Stimulated activated CD8-positive, alpha-beta memory T cell treated with anti-CD3 and anti-CD28 coated beads, Interleukin-15, amount 100 ng/mL, for 48 hours (primary cell): Measurements from ENCODE around the gene ANKRD31.
"Not testable (repeated sequence)": the region's sequence is repeated elsewhere in the genome, so short reads cannot be mapped to it uniquely, and the experiment has no call there.

Experiments used
- DNase-seq, 2 donors: peaks; one replicate each; pipeline ENCODE4 v3.0.0-alpha.2; 2020; ENCODE audit warnings: low read depth in 2 of 2

ANKRD31 gene

GRCh38 chr5:75234251-75234650, 2.4 kb downstream of the ANKRD31 start:
- DNase-seq: no peak

- no peak for DNase-seq
These were observed 9.8 kb downstream of the ANKRD31 start for GRCh38 chr5:75226916-75227315.

GRCh38 chr5:75225506-75225905, 11.2 kb downstream of the ANKRD31 start:
- DNase-seq: no peak

- not testable (repeated sequence) for DNase-seq
These were observed 15.9 kb downstream of the ANKRD31 start for GRCh38 chr5:75220787-75221186.

- DNase-seq: no peak
These were observed 21.8 kb downstream of the ANKRD31 start for GRCh38 chr5:75214928-75215327.

GRCh38 chr5:75214409-75214808, 22.3 kb downstream of the ANKRD31 start:
- no peak for DNase-seq

- DNase-seq: no peak
These were observed 33.1 kb downstream of the ANKRD31 start for GRCh38 chr5:75203604-75204003.

GRCh38 chr5:75202935-75203334, 33.7 kb downstream of the ANKRD31 start:
- no peak for DNase-seq

GRCh38 chr5:75200776-75201175, 35.9 kb downstream of the ANKRD31 start:
- DNase-seq: no peak

- DNase-seq: no peak
These were observed 36.7 kb downstream of the ANKRD31 start for GRCh38 chr5:75199946-75200345.

GRCh38 chr5:75199071-75199470, 37.6 kb downstream of the ANKRD31 start:
- no peak for DNase-seq

- no peak for DNase-seq
These were observed 38.9 kb downstream of the ANKRD31 start for GRCh38 chr5:75197745-75198144.

- DNase-seq: no peak
These were observed 43.9 kb downstream of the ANKRD31 start for GRCh38 chr5:75192804-75193203.

GRCh38 chr5:75192264-75192663, 44.4 kb downstream of the ANKRD31 start:
- no peak for DNase-seq

- DNase-seq: no peak
These were observed 46.5 kb downstream of the ANKRD31 start for GRCh38 chr5:75190227-75190626.

GRCh38 chr5:75189353-75189752, 47.3 kb downstream of the ANKRD31 start:
- no peak for DNase-seq

GRCh38 chr5:75185763-75186162, 50.9 kb downstream of the ANKRD31 start:
- DNase-seq: no peak

- DNase-seq: not testable (repeated sequence)
These were observed 60.7 kb downstream of the ANKRD31 start for GRCh38 chr5:75176009-75176408.

- DNase-seq: not testable (repeated sequence)
These were observed 61.8 kb downstream of the ANKRD31 start for GRCh38 chr5:75174872-75175271.

- no peak for DNase-seq
These were observed 67.2 kb downstream of the ANKRD31 start for GRCh38 chr5:75169516-75169915.

- DNase-seq: no peak
These were observed 68.5 kb downstream of the ANKRD31 start for GRCh38 chr5:75168026-75168735.

GRCh38 chr5:75167345-75167744, 69.3 kb downstream of the ANKRD31 start:
- DNase-seq: no peak

GRCh38 chr5:75161508-75161907, 75.2 kb downstream of the ANKRD31 start:
- DNase-seq: not testable (repeated sequence)

- no peak for DNase-seq
These were observed 80.1 kb downstream of the ANKRD31 start for GRCh38 chr5:75156585-75156984.
